OCI-LY7 (cell line): Measurements from ENCODE around the gene POLR2E.

Source experiments
- EZH2phosphoT487 ChIP-seq: fragments of 200-600 bp; sonication (generic); IDR thresholded peaks from 2 replicates; pipeline ENCODE4 v1.6.1; 2018; ENCODE audit warnings: low read depth, borderline replicate concordance, mild to moderate bottlenecking, mixed run types, antibody characterized with exemption, low read length, moderate library complexity, mixed read lengths
- TF ChIP-seq, protein P1 (sequence below): fragments of 200-600 bp; sonication (generic); conservative IDR thresholded peaks from 2 replicates; pipeline ENCODE4 v1.5.1; 2014; ENCODE audit warnings: mild to moderate bottlenecking, antibody characterized with exemption, low read length, moderate library complexity, mixed read lengths

- TF ChIP-seq EZH2phosphoT487 = no peak
- TF ChIP-seq, protein P1, sequence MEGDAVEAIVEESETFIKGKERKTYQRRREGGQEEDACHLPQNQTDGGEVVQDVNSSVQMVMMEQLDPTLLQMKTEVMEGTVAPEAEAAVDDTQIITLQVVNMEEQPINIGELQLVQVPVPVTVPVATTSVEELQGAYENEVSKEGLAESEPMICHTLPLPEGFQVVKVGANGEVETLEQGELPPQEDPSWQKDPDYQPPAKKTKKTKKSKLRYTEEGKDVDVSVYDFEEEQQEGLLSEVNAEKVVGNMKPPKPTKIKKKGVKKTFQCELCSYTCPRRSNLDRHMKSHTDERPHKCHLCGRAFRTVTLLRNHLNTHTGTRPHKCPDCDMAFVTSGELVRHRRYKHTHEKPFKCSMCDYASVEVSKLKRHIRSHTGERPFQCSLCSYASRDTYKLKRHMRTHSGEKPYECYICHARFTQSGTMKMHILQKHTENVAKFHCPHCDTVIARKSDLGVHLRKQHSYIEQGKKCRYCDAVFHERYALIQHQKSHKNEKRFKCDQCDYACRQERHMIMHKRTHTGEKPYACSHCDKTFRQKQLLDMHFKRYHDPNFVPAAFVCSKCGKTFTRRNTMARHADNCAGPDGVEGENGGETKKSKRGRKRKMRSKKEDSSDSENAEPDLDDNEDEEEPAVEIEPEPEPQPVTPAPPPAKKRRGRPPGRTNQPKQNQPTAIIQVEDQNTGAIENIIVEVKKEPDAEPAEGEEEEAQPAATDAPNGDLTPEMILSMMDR = 0 out of 2 replicates have a peak, but pooled peaks have one; percentile 2
Measured at GRCh38 chr19:1037621-1038064, 57.5 kb downstream of the POLR2E start.
